NCI-H1436 treated with DMSO at 0.1 percent for 48 hours (cell line): ENCODE data around the gene GNAZ.

Experiments
- DNase-seq: peaks from one replicate; lab custom pipeline; 2025; lab: John Stamatoyannopoulos, UW

The GNAZ gene

DNA sequence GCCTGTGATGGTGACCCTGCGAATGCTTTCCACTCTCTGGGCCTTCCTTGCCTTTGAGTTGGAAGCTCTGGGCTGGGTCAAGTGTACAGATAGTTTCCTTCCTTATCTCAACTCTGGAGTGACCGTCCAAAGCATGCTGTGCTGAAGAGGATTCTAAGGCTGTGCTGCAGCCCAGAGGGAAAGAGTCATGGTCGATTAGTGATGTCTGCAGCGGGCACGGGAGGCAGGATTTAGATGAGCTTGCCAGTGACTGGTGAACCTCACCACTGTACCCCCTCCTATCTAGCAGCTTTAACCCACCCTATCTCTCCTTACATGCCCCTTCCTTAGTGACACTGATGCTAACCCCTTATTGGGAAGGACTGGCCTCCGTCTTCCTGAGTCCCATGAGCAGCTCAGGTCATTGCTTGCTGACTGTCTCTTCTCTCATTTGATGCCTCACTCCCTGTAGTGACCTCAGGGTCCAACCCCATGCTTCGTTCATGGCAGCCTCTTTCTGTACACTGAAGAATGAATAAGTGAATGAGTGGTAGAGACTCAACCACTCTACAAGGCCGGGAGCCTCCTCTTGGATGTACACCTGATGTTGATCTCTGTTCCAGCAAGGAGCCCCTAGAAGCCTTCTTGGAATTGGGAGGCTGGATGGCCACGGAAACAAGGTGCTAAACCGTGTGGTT lies 6.7 kb downstream of the GNAZ start:
- no peak for DNase-seq

DNA sequence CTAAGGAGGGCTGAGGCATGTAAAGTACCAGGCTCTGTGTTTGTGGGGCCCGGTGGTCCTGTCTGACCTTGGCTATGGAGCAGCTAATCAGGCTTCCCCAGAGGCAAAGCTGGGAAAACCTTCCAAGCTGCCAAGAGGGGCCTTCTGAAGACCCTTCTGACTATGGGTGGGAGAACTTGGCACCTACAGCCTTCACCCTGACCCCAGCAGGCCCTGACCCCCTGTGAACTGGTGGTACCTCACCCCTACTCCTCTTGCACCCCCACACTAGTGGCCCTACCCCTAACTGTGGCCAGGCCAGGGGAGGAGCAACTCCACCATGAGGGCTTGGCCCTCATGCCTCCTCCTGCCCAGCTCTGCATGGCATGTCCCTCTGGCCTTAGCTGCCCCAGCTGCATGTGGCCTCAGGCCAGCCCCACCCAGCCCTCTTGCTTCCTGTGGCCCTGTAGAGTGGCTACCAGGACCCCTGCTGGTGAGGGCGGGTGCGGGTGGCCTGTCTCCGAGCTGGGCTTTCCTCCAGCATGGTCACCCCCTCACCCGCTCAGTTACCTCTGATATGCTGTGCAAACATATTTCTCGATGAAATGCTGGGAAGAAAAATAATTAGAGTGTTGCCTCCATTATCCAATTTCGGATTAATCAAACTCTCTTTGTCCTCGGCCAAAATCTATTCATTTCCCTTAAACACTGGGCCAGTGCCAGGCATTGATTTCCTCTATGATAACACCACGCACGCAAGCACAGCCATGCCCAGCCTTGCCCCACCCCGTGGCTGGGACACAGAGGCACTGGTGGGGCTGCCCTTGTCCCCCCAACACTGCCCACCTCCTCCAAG lies 7.5 kb downstream of the GNAZ start:
- DNase-seq, result no peak

GRCh38 chr22:23078462-23078787 lies 8.1 kb downstream of the GNAZ start:
- DNase-seq, result no peak

DNA sequence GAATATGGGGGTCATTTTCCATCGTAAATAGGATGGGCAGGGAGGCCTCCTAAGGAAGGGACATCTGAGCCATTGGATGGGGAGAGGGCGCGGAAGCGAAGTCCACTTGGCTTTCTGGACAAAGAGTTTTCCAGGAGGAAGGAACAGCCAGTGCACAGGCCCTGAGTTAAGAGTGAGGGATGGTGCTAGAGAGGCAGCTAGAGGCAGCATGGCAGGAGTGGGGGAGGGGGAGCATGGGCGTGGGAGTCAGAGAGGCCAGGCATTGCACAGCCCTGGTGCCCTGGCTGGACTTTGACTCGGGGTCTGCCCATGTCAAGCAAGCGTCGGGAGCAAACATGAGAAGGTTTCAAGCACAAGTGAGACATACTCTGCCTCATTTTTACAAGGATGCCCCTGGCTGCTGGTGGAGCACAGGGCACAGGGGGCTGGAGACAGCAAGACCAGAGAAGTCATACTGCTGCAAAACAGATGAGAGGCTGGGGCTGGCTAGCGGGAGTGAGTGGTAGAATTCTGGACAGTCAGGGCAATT lies 9.0 kb downstream of the GNAZ start:
- DNase-seq, result no peak

- no peak for DNase-seq
Observed at GRCh38 chr22:23079814-23080521, 9.6 kb downstream of the GNAZ start.

GRCh38 chr22:23080613-23081290 lies 10.4 kb downstream of the GNAZ start:
- no peak for DNase-seq

DNA sequence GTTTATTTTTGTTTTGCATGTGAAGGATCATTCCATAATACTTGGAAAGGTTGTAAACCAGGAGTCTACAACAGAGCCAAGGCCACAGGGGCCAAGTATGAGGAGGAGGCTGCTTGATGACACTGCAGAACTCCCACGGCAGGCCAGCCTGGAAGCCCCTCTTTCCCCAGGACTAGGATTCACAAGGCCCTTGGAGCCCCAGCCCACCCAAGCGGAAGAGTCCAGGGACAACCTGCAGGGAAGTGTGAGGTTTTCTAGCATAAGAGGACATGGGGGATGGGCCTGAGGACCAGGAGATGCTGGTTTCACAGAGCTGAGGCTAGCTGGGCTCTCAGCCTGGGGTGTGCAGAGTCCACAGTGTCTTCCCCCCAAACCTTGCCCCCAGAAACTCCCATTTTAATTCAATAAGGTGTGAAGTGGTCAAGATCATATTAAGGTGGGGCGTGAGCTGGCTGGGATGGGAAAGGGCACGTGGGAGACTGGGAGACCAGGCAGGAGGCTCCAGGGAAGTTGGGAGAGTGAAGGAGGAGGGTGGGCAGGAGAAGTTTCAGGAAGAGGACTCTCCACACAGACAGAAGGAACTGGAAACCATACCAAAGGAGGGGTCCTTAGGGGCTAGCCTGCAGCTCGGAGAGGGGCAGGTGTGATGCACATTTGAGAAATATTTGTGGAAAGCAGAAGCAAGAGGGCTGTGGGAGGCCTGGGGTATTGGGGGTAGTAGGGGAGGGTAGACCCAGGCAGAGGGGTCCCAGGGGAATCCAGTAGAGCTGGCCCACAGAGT lies 12.4 kb downstream of the GNAZ start:
- DNase-seq, result no peak

DNA sequence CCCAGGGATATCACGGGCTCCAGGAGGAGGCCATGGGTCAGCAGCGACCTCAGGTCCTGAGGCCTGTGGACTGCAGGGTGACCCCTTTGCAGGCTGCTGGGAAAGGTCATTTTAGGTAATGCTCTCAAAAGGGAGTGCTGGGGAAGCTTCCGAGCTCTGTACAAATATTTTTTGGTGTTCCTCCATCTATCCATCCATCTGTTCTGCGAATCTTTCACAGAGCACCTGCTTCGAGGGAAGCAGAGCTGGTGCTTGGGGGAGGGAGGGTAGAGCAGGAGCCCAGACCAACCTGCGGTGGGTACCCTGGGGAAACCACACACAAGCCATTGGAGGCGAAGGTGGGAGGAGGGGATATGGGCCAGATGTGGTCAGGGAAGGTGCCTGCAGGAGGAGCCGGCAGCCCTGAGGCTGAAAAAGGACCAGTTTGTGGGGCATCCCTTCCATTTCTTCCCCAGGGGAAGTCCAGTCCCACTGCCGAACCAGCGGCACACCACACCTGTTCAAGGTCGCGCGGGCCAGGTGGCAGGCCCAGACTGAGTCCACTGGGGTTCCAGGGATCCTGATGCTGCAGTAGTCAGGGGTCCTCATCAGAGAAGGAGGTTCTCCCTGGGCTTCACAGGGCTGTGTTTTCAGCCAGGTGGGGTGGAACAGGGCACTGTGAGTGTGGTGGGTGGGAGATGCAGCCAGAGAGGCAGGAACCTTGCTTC lies 13.1 kb downstream of the GNAZ start:
- DNase-seq, result no peak

DNA sequence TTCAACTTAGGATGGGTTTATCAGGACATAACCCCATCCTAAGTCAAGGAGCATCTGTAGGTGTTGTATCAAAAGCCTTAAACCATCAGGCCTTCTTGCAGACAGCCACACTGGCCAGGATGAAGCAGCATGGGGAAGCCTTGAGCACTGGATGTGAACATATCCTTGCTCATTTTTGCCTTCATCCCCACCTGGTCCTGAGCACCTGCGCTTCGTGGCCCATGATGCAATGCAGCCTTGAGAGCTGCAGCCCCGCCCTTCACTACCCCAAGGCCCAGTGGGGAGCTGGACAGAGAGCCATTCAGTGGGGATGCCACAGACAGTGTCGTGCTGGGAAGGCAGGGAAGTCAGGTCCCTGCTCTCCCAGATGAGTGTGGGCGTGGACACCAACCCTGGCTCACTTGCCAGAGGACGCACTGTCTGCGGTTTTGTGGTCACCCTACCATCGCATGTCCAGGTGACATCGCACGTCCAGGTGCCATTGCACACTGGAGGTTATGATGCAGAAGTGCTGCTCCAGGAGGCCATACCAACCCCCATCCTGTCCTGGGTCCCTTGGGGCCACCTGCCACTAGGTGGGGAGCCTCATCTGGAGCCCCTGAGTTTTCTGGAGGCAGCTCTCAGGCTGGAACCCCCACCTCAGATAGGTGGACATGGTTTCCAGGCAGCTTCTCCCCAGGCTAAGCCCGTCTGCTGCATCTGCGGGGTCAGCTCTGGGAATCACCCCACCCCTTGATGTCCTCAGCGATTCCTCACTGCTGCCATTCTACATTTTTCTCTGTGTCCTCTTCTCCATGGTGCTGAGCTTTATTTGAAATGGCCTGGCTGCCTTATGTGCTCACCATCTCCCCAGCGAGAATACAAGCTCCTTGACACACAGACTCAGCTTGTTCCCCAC lies 14.4 kb downstream of the GNAZ start:
- DNase-seq, result no peak

DNA sequence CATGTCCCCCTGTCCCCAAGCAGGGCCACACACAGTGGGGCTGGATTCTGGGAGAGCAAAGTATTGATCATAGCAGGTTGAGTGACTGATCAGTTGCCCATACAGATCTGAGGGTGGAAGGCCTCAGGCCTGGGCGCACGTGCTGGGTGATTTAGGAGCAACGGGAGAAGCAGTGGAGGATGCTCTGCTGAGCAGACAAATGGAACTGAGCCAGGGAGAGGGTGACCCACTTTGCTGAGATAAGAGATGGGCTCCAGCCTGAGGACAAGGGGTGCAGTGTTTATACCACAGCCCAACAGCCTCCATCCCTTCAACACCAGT lies 15.0 kb downstream of the GNAZ start:
- DNase-seq, result no peak

- DNase-seq, result no peak
Observed at GRCh38 chr22:23085785-23086184, 15.5 kb downstream of the GNAZ start.

DNA sequence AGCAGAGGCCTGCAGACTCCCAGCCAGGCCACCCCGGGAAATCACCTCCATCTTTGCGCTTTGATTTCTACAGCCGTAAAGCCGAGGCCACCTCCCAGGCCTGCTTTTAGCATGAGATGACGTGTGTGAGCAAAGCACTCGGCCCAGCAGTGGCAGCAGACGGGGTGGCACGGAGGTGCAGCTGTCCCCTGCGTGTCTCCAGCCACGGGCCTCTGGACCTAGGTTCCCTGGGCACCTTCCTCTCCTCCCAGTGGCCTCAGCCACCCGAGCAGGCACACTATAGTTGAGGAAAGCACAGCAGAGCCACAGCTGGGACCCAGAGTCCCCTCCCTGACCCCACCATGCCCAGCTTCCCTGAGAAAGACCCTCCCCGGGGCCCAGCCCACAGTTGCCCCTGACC lies 15.9 kb downstream of the GNAZ start:
- no peak for DNase-seq

DNA sequence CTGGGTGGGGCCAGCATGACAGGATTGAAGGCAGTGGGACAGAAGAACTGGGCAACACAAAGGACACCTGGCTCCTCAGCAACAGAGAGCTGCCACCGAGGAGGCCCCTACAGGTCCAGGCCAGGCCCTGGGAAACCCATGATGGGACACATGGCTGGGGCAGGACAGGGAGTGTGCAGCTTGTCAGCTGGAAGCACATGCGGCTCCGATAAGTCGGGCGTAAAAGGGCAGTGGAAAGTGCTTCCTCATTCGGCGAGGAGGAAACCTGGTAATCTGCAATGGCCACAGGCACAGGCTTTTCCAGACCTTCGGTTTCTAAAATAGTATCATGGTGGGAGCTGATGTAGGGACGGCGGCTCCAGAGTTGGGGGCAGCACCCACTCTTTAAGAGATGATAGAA lies 16.5 kb downstream of the GNAZ start:
- DNase-seq, result no peak

GRCh38 chr22:23088199-23088604 lies 17.9 kb downstream of the GNAZ start:
- no peak for DNase-seq

GRCh38 chr22:23089010-23089409 lies 18.7 kb downstream of the GNAZ start:
- DNase-seq, result no peak

DNA sequence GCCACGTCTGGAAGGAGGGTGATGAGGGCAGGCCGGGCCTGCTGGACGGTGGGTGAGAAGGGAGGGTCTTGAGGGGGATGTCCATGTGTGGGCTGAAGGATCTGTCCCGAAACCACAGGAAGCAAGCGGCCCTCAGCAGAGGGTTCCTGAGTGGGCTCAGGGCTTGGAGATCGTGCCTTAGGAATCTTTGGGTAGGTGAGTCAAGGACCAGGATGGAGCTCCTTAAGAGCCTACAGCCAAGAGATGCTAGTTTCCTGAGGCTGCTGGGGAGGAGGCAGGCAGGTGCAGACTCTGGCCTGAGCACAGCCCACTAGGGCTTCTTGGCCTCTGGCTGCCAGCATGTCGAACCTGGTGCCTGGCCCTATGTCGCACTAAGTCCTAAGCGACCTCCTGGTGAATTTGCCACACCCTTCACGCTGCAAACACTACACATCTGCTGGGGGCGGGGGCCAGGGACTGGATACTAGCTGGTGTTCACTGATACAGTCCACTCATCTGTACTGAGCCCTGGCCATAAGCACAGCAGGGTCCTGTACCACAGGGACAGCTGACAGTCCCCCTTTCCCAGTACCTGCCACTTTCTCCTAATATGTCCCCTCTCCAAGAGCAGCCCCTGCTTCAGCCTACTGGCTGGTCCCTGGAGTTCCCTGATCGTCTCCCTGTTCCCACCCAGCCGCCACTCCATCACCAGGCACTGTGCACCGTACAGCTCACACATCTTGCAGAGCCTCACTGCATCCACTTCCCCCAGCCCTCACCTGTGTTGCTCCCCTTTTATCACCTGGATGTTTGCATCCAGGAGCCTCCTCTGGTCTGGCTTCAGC lies 19.5 kb downstream of the GNAZ start:
- DNase-seq, result no peak

GRCh38 chr22:23090457-23090835 lies 20.1 kb downstream of the GNAZ start:
- no peak for DNase-seq

DNA sequence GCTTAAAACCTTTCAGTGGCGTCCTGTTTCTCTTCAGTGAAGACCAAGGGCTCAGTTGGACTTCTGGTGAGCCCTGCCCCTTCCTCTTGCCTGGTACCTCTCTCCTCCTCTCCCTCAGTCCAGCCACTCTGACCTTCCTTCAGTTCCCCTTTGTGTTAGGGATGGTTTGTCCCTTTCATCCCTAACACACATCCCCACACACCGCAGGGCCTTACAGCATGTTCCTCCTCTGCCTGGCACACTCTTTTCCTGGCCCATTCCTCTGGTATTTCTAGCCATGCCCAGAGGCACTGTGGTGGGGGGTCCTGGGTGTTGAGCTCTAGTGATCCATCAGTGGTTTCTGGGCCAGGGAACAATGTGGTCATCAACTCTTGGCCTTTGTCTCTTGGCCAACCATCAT lies 21.4 kb downstream of the GNAZ start:
- DNase-seq, result no peak
